HG03460 (cell line): ENCODE measurements around the gene RRAD.
A peak's percentile ranks its signal among the peaks of the same experiment; 100 is the strongest.

ENCODE experiments used
- ATAC-seq: cut with Tn5 transposase; IDR thresholded peaks from one replicate; pipeline ENCODE4 v1.9.1; 2021; ENCODE audit not compliant: unreplicated experiment

RRAD gene

GRCh38 chr16:66882702-66883101 is 42.6 kb downstream of the RRAD start:
- ATAC-seq, result no peak

- ATAC-seq, result no peak
Observed at GRCh38 chr16:66881964-66882508, 43.3 kb downstream of the RRAD start.

GRCh38 chr16:66881560-66881959 is 43.8 kb downstream of the RRAD start:
- ATAC-seq, result no peak

GRCh38 chr16:66881014-66881417 is 44.3 kb downstream of the RRAD start:
- peak; percentile 2 for ATAC-seq

- ATAC-seq, result peak; percentile 95
Observed at GRCh38 chr16:66880288-66881013, 44.9 kb downstream of the RRAD start, which contains the start of gene PDP2. PDP2 (plus strand) TSS chr16:66880515; CDS start chr16:66884285, 3,770 bp downstream.

- ATAC-seq, result peak; percentile 22
Observed at GRCh38 chr16:66878067-66878466, 47.3 kb downstream of the RRAD start.

GRCh38 chr16:66874079-66874775 is 51.1 kb downstream of the RRAD start:
- no peak for ATAC-seq

GRCh38 chr16:66873685-66874055 is 51.7 kb downstream of the RRAD start:
- ATAC-seq, result no peak

- ATAC-seq, result peak; percentile 78
Observed at GRCh38 chr16:66872943-66873684, 52.2 kb downstream of the RRAD start.

- no peak for ATAC-seq
Observed at GRCh38 chr16:66872559-66872942, 52.8 kb downstream of the RRAD start.

- no peak for ATAC-seq
Observed at GRCh38 chr16:66871840-66872239, 53.5 kb downstream of the RRAD start.
